ENCODE measurements around the gene SEC61A1.
A peak's percentile ranks its signal among the peaks of the same experiment; 100 is the strongest.

Gene SEC61A1

GRCh38 chr3:128077665-128078064 is 25.4 kb downstream of the SEC61A1 start:
- no peak for DNase-seq (ENCODE audit: low read depth in 2 of 2)

- DNase-seq (ENCODE audit: low read depth in 2 of 2): no peak
Observed at GRCh38 chr3:128078322-128078721, 26.1 kb downstream of the SEC61A1 start.

- DNase-seq (ENCODE audit: low read depth in 2 of 2): no peak
Observed at GRCh38 chr3:128078875-128079274, 26.6 kb downstream of the SEC61A1 start.

GRCh38 chr3:128079823-128080222 is 27.6 kb downstream of the SEC61A1 start:
- no peak for DNase-seq (ENCODE audit: low read depth in 2 of 2)

- DNase-seq (ENCODE audit: low read depth in 2 of 2): no peak
Observed at GRCh38 chr3:128080323-128081080, 28.3 kb downstream of the SEC61A1 start.

- no peak for DNase-seq (ENCODE audit: low read depth in 2 of 2)
Observed at GRCh38 chr3:128081226-128081625, 29.0 kb downstream of the SEC61A1 start.

- no peak for DNase-seq (ENCODE audit: low read depth in 2 of 2)
Observed at GRCh38 chr3:128081846-128082245, 29.6 kb downstream of the SEC61A1 start.

- no peak for DNase-seq (ENCODE audit: low read depth in 2 of 2)
Observed at GRCh38 chr3:128082546-128082945, 30.3 kb downstream of the SEC61A1 start.

GRCh38 chr3:128083396-128083795 is 31.2 kb downstream of the SEC61A1 start:
- DNase-seq (ENCODE audit: low read depth in 2 of 2): no peak

- no peak for DNase-seq (ENCODE audit: low read depth in 2 of 2)
Observed at GRCh38 chr3:128083980-128084674, 31.9 kb downstream of the SEC61A1 start.

- no peak for DNase-seq (ENCODE audit: low read depth in 2 of 2)
Observed at GRCh38 chr3:128084675-128085021, 32.4 kb downstream of the SEC61A1 start.

GRCh38 chr3:128089135-128089534 is 36.9 kb downstream of the SEC61A1 start:
- no peak for DNase-seq (ENCODE audit: low read depth in 2 of 2)

GRCh38 chr3:128091586-128091985 is 39.3 kb downstream of the SEC61A1 start:
- DNase-seq (ENCODE audit: low read depth in 2 of 2): no peak

GRCh38 chr3:128094295-128095151 is 42.3 kb downstream of the SEC61A1 start:
- DNase-seq (ENCODE audit: low read depth in 2 of 2): no peak

- DNase-seq (ENCODE audit: low read depth in 2 of 2): peak; percentile 49
Observed at GRCh38 chr3:128095222-128095703, 43.0 kb downstream of the SEC61A1 start.

GRCh38 chr3:128098234-128098633 is 46.0 kb downstream of the SEC61A1 start:
- DNase-seq (ENCODE audit: low read depth in 2 of 2): no peak

- DNase-seq (ENCODE audit: low read depth in 2 of 2): no peak
Observed at GRCh38 chr3:128100161-128100560, 47.9 kb downstream of the SEC61A1 start.

- no peak for DNase-seq (ENCODE audit: low read depth in 2 of 2)
Observed at GRCh38 chr3:128100638-128101037, 48.4 kb downstream of the SEC61A1 start.

- no peak for DNase-seq (ENCODE audit: low read depth in 2 of 2)
Observed at GRCh38 chr3:128103136-128103676, 51.0 kb downstream of the SEC61A1 start.

GRCh38 chr3:128107834-128108233 is 55.6 kb downstream of the SEC61A1 start:
- no peak for DNase-seq (ENCODE audit: low read depth in 2 of 2)

GRCh38 chr3:128111147-128111546 is 58.9 kb downstream of the SEC61A1 start:
- no peak for DNase-seq (ENCODE audit: low read depth in 2 of 2)

- peak in 1 of 2 donors; percentile 26 for DNase-seq (ENCODE audit: low read depth in 2 of 2)
Observed at GRCh38 chr3:128112357-128112968, 60.2 kb downstream of the SEC61A1 start.
